IMR-90 (cell line): Measurements from ENCODE around the gene DMXL2. TPM values are rescaled to one million over a fixed set of nuclear protein-coding genes. Genes with fewer than 3 reads are reported as not detected.

ENCODE experiments used
- ATAC-seq: fragments of 200-7000 bp; cut with Tn5 transposase; 2 replicates; pipeline ENCODE4 v1.9.1; 2020; ENCODE audit warnings: low read depth, mild to moderate bottlenecking, moderate library complexity
- BruUV-seq: library from RNA; stranded (reverse); fragments of 400-500 nt; replicated peaks from 2 replicates; lab custom pipeline; 2021; lab: Mats Ljungman, UMichigan
- CTCF ChIA-PET: fragments of 300-600 bp; formaldehyde crosslinking; extraction: SDS; loops from one replicate; lab custom pipeline; 2021; ENCODE audit warnings: antibody characterized with exemption; lab: Yijun Ruan, JAX
- POLR2A ChIA-PET: fragments of 300-600 bp; sonication (Branson Sonifier 250); formaldehyde crosslinking; loops from one replicate; lab custom pipeline; 2022; ENCODE audit warnings: antibody characterized with exemption; ENCODE audit not compliant: unreplicated experiment; lab: Charles Lee
- DNase-seq: peaks from one replicate; pipeline ENCODE4 v3.0.0; 2013
- H2AFZ ChIP-seq: replicated peaks from 2 replicates; pipeline ENCODE3; 2013; ENCODE audit warnings: low read length, mild to moderate bottlenecking; ENCODE audit not compliant: poor library complexity
- H2AK5ac ChIP-seq: 2 replicates; pipeline ENCODE4 v1.6.1; 2013; ENCODE audit warnings: low read depth, low read length, inconsistent platforms
- H2AK9ac ChIP-seq: replicated peaks from 2 replicates; pipeline ENCODE3; 2013; ENCODE audit warnings: mild to moderate bottlenecking, low read depth, low read length, moderate library complexity; ENCODE audit not compliant: poor library complexity
- H2BK120ac ChIP-seq: 2 replicates; pipeline ENCODE4 v1.6.1; 2013; ENCODE audit warnings: low read depth, low read length, inconsistent platforms
- H2BK15ac ChIP-seq: 3 replicates; pipeline ENCODE4 v1.6.1; 2013; ENCODE audit warnings: low read depth, low read length, inconsistent platforms
- H2BK20ac ChIP-seq: 2 replicates; pipeline ENCODE4 v1.6.1; 2013; ENCODE audit warnings: low read depth, mild to moderate bottlenecking, inconsistent platforms, low read length, moderate library complexity
- H2BK5ac ChIP-seq: 2 replicates; pipeline ENCODE4 v1.6.1; 2013; ENCODE audit warnings: mild to moderate bottlenecking, low read depth, low read length, inconsistent platforms; ENCODE audit not compliant: poor library complexity, severe bottlenecking
- H3K14ac ChIP-seq: replicated peaks from 2 replicates; pipeline ENCODE4 v1.6.1; 2013; ENCODE audit warnings: low read depth, low read length, inconsistent platforms
- H3K18ac ChIP-seq: 2 replicates; pipeline ENCODE4 v1.6.1; 2013; ENCODE audit warnings: low read depth, low read length, control low read depth
- H3K23ac ChIP-seq: 2 replicates; pipeline ENCODE4 v1.6.1; 2013; ENCODE audit warnings: low read depth, low read length, inconsistent platforms
- H3K27ac ChIP-seq: 2 replicates; pipeline ENCODE4 v1.5.1; 2013; ENCODE audit warnings: mild to moderate bottlenecking, control low read depth, low read length; ENCODE audit not compliant: insufficient read depth
- H3K27me3 ChIP-seq: 2 replicates; pipeline ENCODE4 v1.6.1; 2013; ENCODE audit warnings: low read length; ENCODE audit not compliant: control insufficient read depth, insufficient read depth
- H3K36me3 ChIP-seq: 2 replicates; pipeline ENCODE4 v1.6.1; 2013; ENCODE audit warnings: low read length, mixed read lengths; ENCODE audit not compliant: control insufficient read depth, insufficient read depth
- H3K4ac ChIP-seq: 2 replicates; pipeline ENCODE4 v1.6.1; 2013; ENCODE audit warnings: low read depth, low read length, inconsistent platforms
- H3K4me1 ChIP-seq: 2 replicates; pipeline ENCODE4 v1.6.1; 2013; ENCODE audit warnings: low read length, mixed read lengths; ENCODE audit not compliant: control insufficient read depth, insufficient read depth
- H3K4me2 ChIP-seq: 2 replicates; pipeline ENCODE4 v1.6.1; 2013; ENCODE audit warnings: low read depth, mild to moderate bottlenecking, control low read depth, low read length, moderate library complexity
- H3K4me3 ChIP-seq: 2 replicates; pipeline ENCODE4 v1.5.1; 2013; ENCODE audit warnings: low read depth, mild to moderate bottlenecking, control low read depth, low read length, moderate library complexity; ENCODE audit not compliant: insufficient read depth
- H3K56ac ChIP-seq: 2 replicates; pipeline ENCODE4 v1.6.1; 2013; ENCODE audit warnings: low read length, inconsistent platforms; ENCODE audit not compliant: insufficient read depth; ENCODE audit errors: extremely low read depth
- H3K79me1 ChIP-seq, 2 experiments: 2 replicates each; pipeline ENCODE4 v1.6.1; 2013; ENCODE audit warnings: low read length in 2 of 2, inconsistent platforms in 1 of 2, low read depth in 1 of 2
- H3K9ac ChIP-seq: 2 replicates; pipeline ENCODE4 v1.6.1; 2013; ENCODE audit warnings: low read depth, low read length, control low read depth
- H3K9me1 ChIP-seq: 2 replicates; pipeline ENCODE4 v1.6.1; 2013; ENCODE audit warnings: low read length, inconsistent platforms; ENCODE audit not compliant: insufficient read depth
- H3K9me3 ChIP-seq: 2 replicates; pipeline ENCODE4 v1.6.1; 2013; ENCODE audit warnings: low read length; ENCODE audit not compliant: control insufficient read depth, insufficient read depth
- H4K20me1 ChIP-seq: 2 replicates; pipeline ENCODE4 v1.6.1; 2013; ENCODE audit warnings: low read length, inconsistent platforms; ENCODE audit not compliant: insufficient read depth
- H4K5ac ChIP-seq: 2 replicates; pipeline ENCODE4 v1.6.1; 2013; ENCODE audit warnings: mild to moderate bottlenecking, low read depth, low read length, control low read depth
- H4K8ac ChIP-seq, 2 experiments: 2 replicates each; pipeline ENCODE4 v1.6.1; 2013; ENCODE audit warnings: low read depth in 2 of 2, low read length in 2 of 2, control low read depth in 1 of 2, inconsistent platforms in 1 of 2
- H4K91ac ChIP-seq: 2 replicates; pipeline ENCODE4 v1.6.1; 2013; ENCODE audit warnings: low read depth, low read length, inconsistent platforms; ENCODE audit not compliant: insufficient read depth
- BHLHE40 ChIP-seq: fragments of 150-350 bp; IDR thresholded peaks from 2 replicates; pipeline ENCODE4 v1.6.1; 2016; ENCODE audit warnings: mild to moderate bottlenecking, low read depth, low read length
- MAFK ChIP-seq: IDR thresholded peaks from 2 replicates; pipeline ENCODE4 v1.6.1; 2012; ENCODE audit warnings: low read depth, low read length, improper control_type of control experiment
- MAZ ChIP-seq: IDR thresholded peaks from 2 replicates; pipeline ENCODE4 v1.6.1; 2012; ENCODE audit warnings: low read depth, mild to moderate bottlenecking, low read length, improper control_type of control experiment, moderate library complexity, borderline replicate concordance
- RAD21 ChIP-seq: IDR thresholded peaks from 2 replicates; pipeline ENCODE4 v1.6.1; 2012; ENCODE audit warnings: low read length, improper control_type of control experiment
- RCOR1 ChIP-seq: IDR thresholded peaks from 2 replicates; pipeline ENCODE4 v1.6.1; 2012; ENCODE audit warnings: mild to moderate bottlenecking, low read length, improper control_type of control experiment; ENCODE audit not compliant: insufficient replicate concordance
- WGBS, 2 experiments: methylation state at CpG; one replicate each; pipeline versions ENCODE4 v1.1.5 to v1.1.7; 2013; ENCODE audit warnings: missing lambda C conversion rate in 2 of 2; ENCODE audit not compliant: insufficient read length in 1 of 2; ENCODE audit errors: extremely low coverage in 2 of 2; 5-methylcytosine and 5-hydroxymethylcytosine counted together
- dilution Hi-C: fragments of 300-500 bp; cut with HindIII; formaldehyde crosslinking; loops from one replicate; pipeline ENCODE4 v1.14.3; 2018; ENCODE audit warnings: low sequenced_read_pairs; ENCODE audit not compliant: unreplicated experiment
- in situ Hi-C: fragments of 300-500 bp; cut with MboI; formaldehyde crosslinking; loops from 3 replicates; pipeline ENCODE4 v1.14.3; 2019; ENCODE audit warnings: low sequenced_read_pairs, inconsistent platforms, mixed read lengths
- intact Hi-C: fragments of 100-400 bp; cut with micrococcal nuclease; formaldehyde crosslinking; loops from 2 replicates; pipeline ENCODE4 v1.10.0; 2022
- polyA plus RNA-seq, 3 experiments: library from polyadenylated mRNA; depleted of rRNA; stranded (reverse); fragments of >200 nt; gene quantifications; 2 replicates each; pipeline ENCODE4 v1.2.3, GENCODE V29; 2012; ENCODE audit warnings: low replicate concordance in 1 of 3
- total RNA-seq: library from RNA; depleted of rRNA; stranded (reverse); fragments of >200 nt; gene quantifications from 2 replicates; pipeline ENCODE4 v1.2.3, GENCODE V29; 2012

Gene DMXL2
- total and polyA plus RNA-seq, 2 of the 4 experiments (the other 2 are of a cell fraction) = 9.7 to 21.9 TPM

- TF ChIP-seq RCOR1 (no peak), BHLHE40 (no peak), RAD21 (no peak), MAFK (no peak), MAZ (no peak)
- Histone ChIP-seq H2AK5ac (no peak overlapping the region), H3K4ac (no peak overlapping the region), H3K23ac (no peak overlapping the region), H2BK120ac (no peak overlapping the region), H3K4me3 (no peak overlapping the region), H3K79me1 (no peaks in the 10 kb centered on the region), H3K9me3 (no peaks in the 10 kb centered on the region), H3K4me2 (no peak overlapping the region), H3K18ac (no peak overlapping the region), H4K20me1 (no peaks in the 10 kb centered on the region), H3K56ac (no peak overlapping the region), H2AK9ac (no peak overlapping the region), H2AFZ (no peak overlapping the region), H2BK15ac (no peak overlapping the region), H3K4me1 (no peaks in the 10 kb centered on the region), H3K36me3 (no peaks in the 10 kb centered on the region), H2BK20ac (no peak overlapping the region), H3K14ac (no peak overlapping the region), H4K5ac (no peak overlapping the region), H3K9ac (no peak overlapping the region), H3K9me1 (no peaks in the 10 kb centered on the region; the same call in 1 of the 2 replicates), H4K8ac (no peak overlapping the region), H4K91ac (no peak overlapping the region), H3K27ac (no peak overlapping the region), H3K27me3 (peaks cover 31% of the 10 kb centered on the region), H2BK5ac (no peak overlapping the region)
- ATAC-seq (no peak), DNase-seq (no peak)
- intact Hi-C loops (loop anchor here (1.0 to 2.0 kb wide), 4 partner anchors 95 to 271 kb away; no protein-coding TSS in a partner anchor), dilution Hi-C loops (no loop called here), in situ Hi-C loops (no loop called here)
- WGBS, 2 experiments = 78% methylated on average over 3 of the region's 9 CpGs; no CpG with 5 or more reads in 1 of the 2 experiments
- no TSS peak for BruUV-seq
- ChIA-PET POLR2A (no interaction called here), CTCF (interaction anchor here (0.7 to 3.1 kb wide), 4 partner anchors 7 to 95 kb away, joined by 3 to 12 read pairs (median 4); no protein-coding TSS in a partner anchor)
Observed at GRCh38 chr15:51403946-51404695, 218.4 kb downstream of the DMXL2 start.
